GM23338 (cell line): ENCODE measurements around the gene GET4. TPM values are rescaled to one million over a fixed set of nuclear protein-coding genes. Genes with fewer than 3 reads are reported as not detected.

Experiments
- ATAC-seq: fragments of 200-7000 bp; cut with Tn5 transposase; 3 replicates; pipeline ENCODE4 v1.9.1; 2020
- DNase-seq: peaks from one replicate; pipeline ENCODE4 v3.0.0-alpha.2; 2015; ENCODE audit warnings: low spot score
- H2AFZ ChIP-seq: fragments of 200-600 bp; sonication (generic); 2 replicates; pipeline ENCODE4 v1.8.0; 2016; ENCODE audit warnings: antibody characterized with exemption, mild to moderate bottlenecking, moderate library complexity
- H3F3A ChIP-seq: fragments of 200-600 bp; sonication (generic); replicated peaks from 2 replicates; pipeline ENCODE4 v1.8.0; 2017; ENCODE audit warnings: antibody characterized with exemption, mixed run types, low read depth
- H3K27ac ChIP-seq: fragments of 200-600 bp; sonication (generic); 2 replicates; pipeline ENCODE4 v1.6.1; 2016; ENCODE audit warnings: low read depth
- H3K27me3 ChIP-seq: fragments of 200-600 bp; sonication (generic); 2 replicates; pipeline ENCODE4 v1.8.0; 2016; ENCODE audit warnings: mild to moderate bottlenecking, mixed run types, moderate library complexity; ENCODE audit not compliant: insufficient read depth
- H3K36me3 ChIP-seq: fragments of 200-600 bp; sonication (generic); 2 replicates; pipeline ENCODE4 v1.8.0; 2016; ENCODE audit warnings: mild to moderate bottlenecking; ENCODE audit not compliant: insufficient read depth
- H3K4me1 ChIP-seq: fragments of 200-600 bp; sonication (generic); 2 replicates; pipeline ENCODE4 v1.8.0; 2016; ENCODE audit warnings: mild to moderate bottlenecking, moderate library complexity; ENCODE audit not compliant: insufficient read depth
- H3K4me2 ChIP-seq: fragments of 200-600 bp; sonication (generic); 2 replicates; pipeline ENCODE4 v1.7.1; 2017; ENCODE audit warnings: mixed run types
- H3K4me3 ChIP-seq: fragments of 200-600 bp; sonication (generic); 2 replicates; pipeline ENCODE4 v1.6.1; 2016; ENCODE audit warnings: mixed run types
- H3K79me2 ChIP-seq: fragments of 200-600 bp; sonication (generic); replicated peaks from 2 replicates; pipeline ENCODE4 v1.8.0; 2017; ENCODE audit warnings: mild to moderate bottlenecking; ENCODE audit not compliant: insufficient read depth
- H3K9me2 ChIP-seq: fragments of 200-600 bp; sonication (generic); 2 replicates; pipeline ENCODE4 v1.8.0; 2017; ENCODE audit not compliant: insufficient read depth
- H4K20me1 ChIP-seq: fragments of 200-600 bp; sonication (generic); replicated peaks from 2 replicates; pipeline ENCODE4 v1.8.0; 2017; ENCODE audit warnings: mild to moderate bottlenecking; ENCODE audit not compliant: insufficient read depth
- H3K27ac Mint-ChIP-seq: 2 replicates; pipeline ENCODE4 v1.8.0; 2020; ENCODE audit warnings: inconsistent platforms, mild to moderate bottlenecking, moderate library complexity, mixed read lengths
- H3K27me3 Mint-ChIP-seq: 3 replicates; pipeline ENCODE4 v1.8.0; 2022; ENCODE audit warnings: low read depth, mild to moderate bottlenecking, moderate library complexity, mixed read lengths, inconsistent platforms; ENCODE audit not compliant: insufficient read depth, poor library complexity
- H3K36me3 Mint-ChIP-seq: 3 replicates; pipeline ENCODE4 v1.8.0; 2021; ENCODE audit warnings: low read depth, mild to moderate bottlenecking, inconsistent platforms, moderate library complexity, mixed read lengths
- H3K4me1 Mint-ChIP-seq: 3 replicates; pipeline ENCODE4 v1.8.0; 2020; ENCODE audit warnings: mild to moderate bottlenecking, inconsistent platforms, mixed read lengths
- H3K4me3 Mint-ChIP-seq: 3 replicates; pipeline ENCODE4 v1.8.0; 2021; ENCODE audit warnings: moderate library complexity, mild to moderate bottlenecking, inconsistent platforms, mixed read lengths
- H3K9me3 Mint-ChIP-seq: 3 replicates; pipeline ENCODE4 v1.8.0; 2020; ENCODE audit warnings: moderate library complexity, mild to moderate bottlenecking, inconsistent platforms, mixed read lengths
- CREB1 ChIP-seq: fragments of 250-450 bp; sonication (Bioruptor Pico); IDR thresholded peaks from 2 replicates; pipeline ENCODE4 v1.5.0; 2020; ENCODE audit warnings: low read depth, mild to moderate bottlenecking, moderate library complexity
- EZH2 ChIP-seq: fragments of 200-600 bp; sonication (generic); IDR thresholded peaks from one replicate; pipeline ENCODE4 v1.8.0; 2017; ENCODE audit warnings: antibody characterized with exemption, mild to moderate bottlenecking, low read depth; ENCODE audit not compliant: unreplicated experiment
- EZH2phosphoT487 ChIP-seq: fragments of 200-600 bp; sonication (generic); IDR thresholded peaks from one replicate; pipeline ENCODE4 v1.8.1; 2018; ENCODE audit warnings: antibody characterized with exemption; ENCODE audit not compliant: unreplicated experiment
- JUNB ChIP-seq: IDR thresholded peaks from one replicate; pipeline ENCODE4 v1.6.1; 2016; ENCODE audit warnings: antibody characterized with exemption; ENCODE audit not compliant: unreplicated experiment
- NANOG ChIP-seq: IDR thresholded peaks from 2 replicates; pipeline ENCODE4 v1.6.1; 2016; ENCODE audit warnings: antibody characterized with exemption, borderline replicate concordance
- POLR2AphosphoS5 ChIP-seq: IDR thresholded peaks from 2 replicates; pipeline ENCODE4 v1.6.1; 2016; ENCODE audit warnings: antibody characterized with exemption, low read depth
- REST ChIP-seq: IDR thresholded peaks from one replicate; pipeline ENCODE4 v1.6.1; 2018; ENCODE audit warnings: antibody characterized with exemption; ENCODE audit not compliant: unreplicated experiment
- STAT1 ChIP-seq: IDR thresholded peaks from one replicate; pipeline ENCODE4 v1.6.1; 2016; ENCODE audit warnings: antibody characterized with exemption; ENCODE audit not compliant: unreplicated experiment
- ZNF114 ChIP-seq: fragments of 250-450 bp; sonication (Bioruptor Pico); IDR thresholded peaks from 2 replicates; pipeline ENCODE4 v1.5.0; 2020; ENCODE audit warnings: mild to moderate bottlenecking, moderate library complexity
- ZNF331 ChIP-seq: fragments of 250-450 bp; sonication (Bioruptor Pico); IDR thresholded peaks from 2 replicates; pipeline ENCODE4 v1.5.0; 2020; ENCODE audit warnings: low read depth, mild to moderate bottlenecking, moderate library complexity
- ZNF462 ChIP-seq: fragments of 250-450 bp; sonication (Bioruptor Pico); IDR thresholded peaks from 2 replicates; pipeline ENCODE4 v1.5.0; 2020; ENCODE audit warnings: mild to moderate bottlenecking, moderate library complexity
- polyA plus RNA-seq: library from polyadenylated mRNA; unstranded; fragments of >200 nt; fragmentation: Nextera tagmentation; extraction: Ambion mirVana; gene quantifications from 2 replicates; pipeline ENCODE4 v1.2.1, GENCODE V29; 2016
- total RNA-seq: library from RNA; depleted of rRNA; stranded (reverse); fragments of >200 nt; shearing (Covaris generic); gene quantifications from 2 replicates; pipeline ENCODE4 v1.2.3, GENCODE V29; 2014
- TF ChIP-seq, protein P1 (sequence below): IDR thresholded peaks from 2 replicates; pipeline ENCODE4 v1.6.1; 2016; ENCODE audit warnings: antibody characterized with exemption
- TF ChIP-seq, protein P2 (sequence below), 2 experiments: fragments of 200-600 bp in 1 of 2; sonication (generic) in 1 of 2; conservative IDR thresholded peaks; 2 replicates each; pipeline versions ENCODE4 v1.5.1 to v1.6.1; 2016 to 2017; ENCODE audit warnings: antibody characterized with exemption in 2 of 2, low read depth in 2 of 2, mild to moderate bottlenecking in 2 of 2, moderate library complexity in 1 of 2

The GET4 gene
- total and polyA plus RNA-seq, 2 experiments from 2014 or later = 48.0 to 79.1 TPM

GRCh38 chr7:890868-891267, 14.5 kb downstream of the GET4 start:
- H3K4me3 Mint-ChIP-seq = no peak overlapping the region
- Histone ChIP-seq H3K4me3 (no peak overlapping the region), H3K4me2 (no peak overlapping the region), H3K27me3 (no peaks in the 10 kb centered on the region), H3K79me2 (peaks cover 35% of the 10 kb centered on the region), H3F3A (no peaks in the 10 kb centered on the region), H3K27ac (no peak overlapping the region), H3K36me3 (0 out of 2 replicates have a peak, but pooled peaks cover 6% of the 10 kb centered on the region), H2AFZ (no peak overlapping the region), H3K9me2 (no peaks in the 10 kb centered on the region), H4K20me1 (no peaks in the 10 kb centered on the region; the same call in 1 of the 2 replicates), H3K4me1 (no peaks in the 10 kb centered on the region)
- TF ChIP-seq JUNB (no peak), POLR2AphosphoS5 (no peak), REST (no peak), EZH2 (no peak), ZNF114 (no peak), EZH2phosphoT487 (no peak), ZNF331 (no peak), ZNF462 (CRISPR knock-in tag) (no peak), NANOG (no peak), CREB1 (CRISPR knock-in tag) (no peak), STAT1 (no peak)
- TF ChIP-seq, protein P1, sequence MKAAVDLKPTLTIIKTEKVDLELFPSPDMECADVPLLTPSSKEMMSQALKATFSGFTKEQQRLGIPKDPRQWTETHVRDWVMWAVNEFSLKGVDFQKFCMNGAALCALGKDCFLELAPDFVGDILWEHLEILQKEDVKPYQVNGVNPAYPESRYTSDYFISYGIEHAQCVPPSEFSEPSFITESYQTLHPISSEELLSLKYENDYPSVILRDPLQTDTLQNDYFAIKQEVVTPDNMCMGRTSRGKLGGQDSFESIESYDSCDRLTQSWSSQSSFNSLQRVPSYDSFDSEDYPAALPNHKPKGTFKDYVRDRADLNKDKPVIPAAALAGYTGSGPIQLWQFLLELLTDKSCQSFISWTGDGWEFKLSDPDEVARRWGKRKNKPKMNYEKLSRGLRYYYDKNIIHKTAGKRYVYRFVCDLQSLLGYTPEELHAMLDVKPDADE = no peak
- TF ChIP-seq, protein P2, sequence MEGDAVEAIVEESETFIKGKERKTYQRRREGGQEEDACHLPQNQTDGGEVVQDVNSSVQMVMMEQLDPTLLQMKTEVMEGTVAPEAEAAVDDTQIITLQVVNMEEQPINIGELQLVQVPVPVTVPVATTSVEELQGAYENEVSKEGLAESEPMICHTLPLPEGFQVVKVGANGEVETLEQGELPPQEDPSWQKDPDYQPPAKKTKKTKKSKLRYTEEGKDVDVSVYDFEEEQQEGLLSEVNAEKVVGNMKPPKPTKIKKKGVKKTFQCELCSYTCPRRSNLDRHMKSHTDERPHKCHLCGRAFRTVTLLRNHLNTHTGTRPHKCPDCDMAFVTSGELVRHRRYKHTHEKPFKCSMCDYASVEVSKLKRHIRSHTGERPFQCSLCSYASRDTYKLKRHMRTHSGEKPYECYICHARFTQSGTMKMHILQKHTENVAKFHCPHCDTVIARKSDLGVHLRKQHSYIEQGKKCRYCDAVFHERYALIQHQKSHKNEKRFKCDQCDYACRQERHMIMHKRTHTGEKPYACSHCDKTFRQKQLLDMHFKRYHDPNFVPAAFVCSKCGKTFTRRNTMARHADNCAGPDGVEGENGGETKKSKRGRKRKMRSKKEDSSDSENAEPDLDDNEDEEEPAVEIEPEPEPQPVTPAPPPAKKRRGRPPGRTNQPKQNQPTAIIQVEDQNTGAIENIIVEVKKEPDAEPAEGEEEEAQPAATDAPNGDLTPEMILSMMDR (conservative IDR thresholded peaks at IDR 0.05; ENCODE audit: low read depth in 2 of 2) = no peak
- 0 out of 2 replicates have a peak overlapping the region, but pooled peaks have one; percentile 40 for H3K27ac Mint-ChIP-seq
- no peaks in the 10 kb centered on the region for H3K4me1 Mint-ChIP-seq
- H3K9me3 Mint-ChIP-seq = no peaks in the 10 kb centered on the region; the same call in 2 of the 3 replicates
- DNase-seq = no peak
- H3K36me3 Mint-ChIP-seq = peaks cover 72% of the 10 kb centered on the region
- no peak for ATAC-seq
- H3K27me3 Mint-ChIP-seq = no peaks in the 10 kb centered on the region
